Esophagus muscularis mucosa (tissue), 4 donors: Measurements from ENCODE around the gene THSD4.

Experiments used
- EP300 ChIP-seq: sonication (generic); formaldehyde crosslinking; IDR thresholded peaks from one replicate; pipeline ENCODE4 v1.6.1; 2017; ENCODE audit warnings: antibody characterized with exemption
- POLR2A ChIP-seq: fragments of 450-650 bp; IDR thresholded peaks from one replicate; pipeline ENCODE4 v1.6.1; 2017; ENCODE audit warnings: antibody characterized with exemption, moderate library complexity, mild to moderate bottlenecking, low read depth
- POLR2AphosphoS5 ChIP-seq, 2 donors: sonication (generic); formaldehyde crosslinking; IDR thresholded peaks; one replicate each; pipeline ENCODE4 v1.6.1; 2017; ENCODE audit warnings: antibody characterized with exemption in 2 of 2
- TF ChIP-seq, protein P1 (sequence below), 3 experiments: fragments of 200-600 bp in 2 of 3; fragments of 450-650 bp in 1 of 3; sonication (generic) in 2 of 3; IDR thresholded peaks; one replicate each; pipeline ENCODE4 v1.5.1; 2017 to 2019; ENCODE audit warnings: antibody characterized with exemption in 3 of 3, mild to moderate bottlenecking in 2 of 3, moderate library complexity in 1 of 3

DNA sequence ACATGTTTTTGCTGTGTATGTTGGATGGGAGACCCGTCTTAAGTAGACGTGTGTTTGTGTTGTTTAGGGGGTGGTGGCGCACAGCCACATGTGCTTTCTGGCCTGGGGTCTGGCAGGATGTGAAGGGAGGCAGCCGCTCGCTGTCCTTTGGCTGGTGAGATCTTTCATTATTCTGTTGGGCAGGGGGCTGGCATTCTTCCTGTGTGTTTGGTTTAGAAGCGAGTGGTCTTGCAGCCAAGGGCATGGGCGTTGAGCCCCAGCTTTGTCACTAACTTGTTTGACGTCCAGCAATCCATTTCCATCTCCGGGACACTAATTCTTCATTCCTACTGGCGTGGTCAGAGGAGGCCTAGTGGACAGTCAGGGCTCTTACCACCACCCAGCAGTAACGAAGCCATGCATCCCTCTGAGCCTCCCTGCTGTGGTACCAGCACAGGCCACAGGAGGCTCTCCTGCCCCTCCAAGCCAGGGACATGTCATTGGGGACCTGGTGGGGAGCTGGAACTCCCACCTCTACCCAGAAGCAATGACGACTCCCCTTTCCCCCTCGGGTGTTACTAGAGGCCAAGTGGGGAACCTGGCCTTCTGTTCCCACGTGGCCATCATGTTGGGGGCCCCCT, 10.7 kb downstream of the THSD4 start:
- TF ChIP-seq, protein P1, sequence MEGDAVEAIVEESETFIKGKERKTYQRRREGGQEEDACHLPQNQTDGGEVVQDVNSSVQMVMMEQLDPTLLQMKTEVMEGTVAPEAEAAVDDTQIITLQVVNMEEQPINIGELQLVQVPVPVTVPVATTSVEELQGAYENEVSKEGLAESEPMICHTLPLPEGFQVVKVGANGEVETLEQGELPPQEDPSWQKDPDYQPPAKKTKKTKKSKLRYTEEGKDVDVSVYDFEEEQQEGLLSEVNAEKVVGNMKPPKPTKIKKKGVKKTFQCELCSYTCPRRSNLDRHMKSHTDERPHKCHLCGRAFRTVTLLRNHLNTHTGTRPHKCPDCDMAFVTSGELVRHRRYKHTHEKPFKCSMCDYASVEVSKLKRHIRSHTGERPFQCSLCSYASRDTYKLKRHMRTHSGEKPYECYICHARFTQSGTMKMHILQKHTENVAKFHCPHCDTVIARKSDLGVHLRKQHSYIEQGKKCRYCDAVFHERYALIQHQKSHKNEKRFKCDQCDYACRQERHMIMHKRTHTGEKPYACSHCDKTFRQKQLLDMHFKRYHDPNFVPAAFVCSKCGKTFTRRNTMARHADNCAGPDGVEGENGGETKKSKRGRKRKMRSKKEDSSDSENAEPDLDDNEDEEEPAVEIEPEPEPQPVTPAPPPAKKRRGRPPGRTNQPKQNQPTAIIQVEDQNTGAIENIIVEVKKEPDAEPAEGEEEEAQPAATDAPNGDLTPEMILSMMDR (IDR thresholded peaks at IDR 0.05): no peak
- TF ChIP-seq POLR2A (no peak), POLR2AphosphoS5 (IDR thresholded peaks at IDR 0.05) (no peak), EP300 (no peak)
